ENCODE measurements around the gene TAMALIN.

TAMALIN gene

GRCh38 chr12:52024845-52025230 is 18.1 kb downstream of the TAMALIN start:
- Histone ChIP-seq H3K27ac (replicated peaks) (peak overlapping the region; percentile 80), H3K27me3 (ENCODE audit: insufficient read depth, poor library complexity, severe bottlenecking) (no peaks in the 10 kb centered on the region), H3K4me3 (replicated peaks; ENCODE audit: insufficient read depth, low read length) (peak overlapping the region; percentile 51)
- peak; percentile 88 to 92 for DNase-seq (ENCODE audit: low read depth in 1 of 2, low spot score in 1 of 2)
- TF ChIP-seq CTCF (IDR thresholded peaks at IDR 0.05; ENCODE audit: insufficient read depth, low read length) (no peak), POLR2AphosphoS5 (IDR thresholded peaks at IDR 0.05; ENCODE audit: low read depth) (peak; percentile 88), SPI1 (IDR thresholded peaks at IDR 0.05; ENCODE audit: borderline replicate concordance, low read depth) (no peak), GABPA (IDR thresholded peaks at IDR 0.05; ENCODE audit: low read depth) (no peak), REST (IDR thresholded peaks at IDR 0.05; ENCODE audit: insufficient replicate concordance, low read depth) (peak; percentile 47)

- H3K27ac ChIP-seq (replicated peaks) = no peak overlapping the region
- DNase-seq (ENCODE audit: low read depth in 1 of 2, low spot score in 1 of 2) = no peak
- no peak overlapping the region for H3K4me3 ChIP-seq (replicated peaks; ENCODE audit: insufficient read depth, low read length)
- TF ChIP-seq SPI1 (IDR thresholded peaks at IDR 0.05; ENCODE audit: borderline replicate concordance, low read depth) (no peak), POLR2AphosphoS5 (IDR thresholded peaks at IDR 0.05; ENCODE audit: low read depth) (no peak), CTCF (IDR thresholded peaks at IDR 0.05; ENCODE audit: insufficient read depth, low read length) (no peak), REST (IDR thresholded peaks at IDR 0.05; ENCODE audit: insufficient replicate concordance, low read depth) (no peak), GABPA (IDR thresholded peaks at IDR 0.05; ENCODE audit: low read depth) (no peak)
- H3K27me3 ChIP-seq (ENCODE audit: insufficient read depth, poor library complexity, severe bottlenecking) = no peaks in the 10 kb centered on the region
Observed at GRCh38 chr12:52026263-52026662, 19.5 kb downstream of the TAMALIN start.

- Histone ChIP-seq H3K27ac (replicated peaks) (no peak overlapping the region), H3K27me3 (ENCODE audit: insufficient read depth, poor library complexity, severe bottlenecking) (no peaks in the 10 kb centered on the region), H3K4me3 (replicated peaks; ENCODE audit: insufficient read depth, low read length) (no peak overlapping the region)
- DNase-seq (ENCODE audit: low read depth in 1 of 2, low spot score in 1 of 2) = peak in 1 of 2 experiments; percentile 40
- TF ChIP-seq GABPA (IDR thresholded peaks at IDR 0.05; ENCODE audit: low read depth) (no peak), SPI1 (IDR thresholded peaks at IDR 0.05; ENCODE audit: borderline replicate concordance, low read depth) (peak; percentile 85), POLR2AphosphoS5 (IDR thresholded peaks at IDR 0.05; ENCODE audit: low read depth) (no peak), REST (IDR thresholded peaks at IDR 0.05; ENCODE audit: insufficient replicate concordance, low read depth) (no peak), CTCF (IDR thresholded peaks at IDR 0.05; ENCODE audit: insufficient read depth, low read length) (no peak)
Observed at GRCh38 chr12:52027085-52027843, 20.5 kb downstream of the TAMALIN start.

All from HL-60 (cell line).